ENCODE results near the gene SLC2A6. TPM values are rescaled to one million over a fixed set of nuclear protein-coding genes. Genes with fewer than 3 reads are reported as not detected.
A peak's percentile ranks its signal among the peaks of the same experiment; 100 is the strongest.

The SLC2A6 gene
- polyA plus RNA-seq, 1 of the 3 experiments (the other 2 are of a cell fraction), result 5.2 TPM

- Histone ChIP-seq H3K9ac (no peak overlapping the region), H3K36me3 (replicated peaks in 1 of 2; ENCODE audit: control insufficient read depth in 1 of 2, insufficient read depth in 2 of 2, low read length in 1 of 2) (no peaks in the 10 kb centered on the region), H3K27ac (ENCODE audit: low read depth in 2 of 2, low read length in 1 of 2) (no peak overlapping the region), H3K27me3 (ENCODE audit: insufficient read depth) (no peaks in the 10 kb centered on the region), H3K4me1 (ENCODE audit: control insufficient read depth in 1 of 2, insufficient read depth in 2 of 2, low read depth in 1 of 2, low read length in 1 of 2) (no peaks in the 10 kb centered on the region), H2AFZ (ENCODE audit: low read depth) (no peak overlapping the region), H3K79me2 (ENCODE audit: insufficient read depth) (no peaks in the 10 kb centered on the region), H4K20me1 (ENCODE audit: insufficient read depth) (no peaks in the 10 kb centered on the region), H3K4me3 (ENCODE audit: low read depth in 2 of 2, low read length in 1 of 2) (no peak overlapping the region), H3K9me3 (no peaks in the 10 kb centered on the region), H3K9me2 (no peaks in the 10 kb centered on the region), H3F3A (replicated peaks; ENCODE audit: insufficient read depth) (no peaks in the 10 kb centered on the region), H3K4me2 (no peak overlapping the region)
- POLR2A ChIA-PET, result no interaction called here
- CTCF ChIA-PET, result interaction anchor here (0.6 to 1.4 kb wide), 3 partner anchors 10 to 257 kb away, joined by 3 to 4 read pairs (median 3); no protein-coding TSS in a partner anchor
- TF ChIP-seq IRF3 (IDR thresholded peaks at IDR 0.05; ENCODE audit: low read depth, low read length), result no peak
- no peak for TF ChIP-seq YY1 (IDR thresholded peaks at IDR 0.05; ENCODE audit: low read depth)
- WGBS (ENCODE audit: low lambda C conversion rate), result 89% methylated on average over 3 of the region's 20 CpGs
- no peak for DNase-seq
Measured at GRCh38 chr9:133437753-133438531, 41.0 kb downstream of the SLC2A6 start.

GRCh38 chr9:133436681-133437080 is 42.2 kb downstream of the SLC2A6 start:
- Histone ChIP-seq H3K4me1 (ENCODE audit: control insufficient read depth in 1 of 2, insufficient read depth in 2 of 2, low read depth in 1 of 2, low read length in 1 of 2) (no peaks in the 10 kb centered on the region), H3K79me2 (ENCODE audit: insufficient read depth) (no peaks in the 10 kb centered on the region), H3K4me2 (no peak overlapping the region), H3K9me2 (no peaks in the 10 kb centered on the region), H3K36me3 (replicated peaks in 1 of 2; ENCODE audit: control insufficient read depth in 1 of 2, insufficient read depth in 2 of 2, low read length in 1 of 2) (no peaks in the 10 kb centered on the region), H3K9ac (no peak overlapping the region), H3K9me3 (no peaks in the 10 kb centered on the region), H4K20me1 (ENCODE audit: insufficient read depth) (no peaks in the 10 kb centered on the region), H3F3A (replicated peaks; ENCODE audit: insufficient read depth) (no peaks in the 10 kb centered on the region), H2AFZ (ENCODE audit: low read depth) (no peak overlapping the region), H3K27ac (ENCODE audit: low read depth in 2 of 2, low read length in 1 of 2) (no peak overlapping the region), H3K27me3 (ENCODE audit: insufficient read depth) (no peaks in the 10 kb centered on the region), H3K4me3 (ENCODE audit: low read depth in 2 of 2, low read length in 1 of 2) (no peak overlapping the region)
- WGBS (ENCODE audit: low lambda C conversion rate), result 83% methylated on average over 12 of the region's 16 CpGs
- peak; percentile 19 for DNase-seq
- no peak for TF ChIP-seq USF2 (IDR thresholded peaks at IDR 0.05; ENCODE audit: borderline replicate concordance, low read depth, low read length)
- TF ChIP-seq JUND (IDR thresholded peaks at IDR 0.05), result no peak
- TF ChIP-seq EP300 (IDR thresholded peaks at IDR 0.05; ENCODE audit: borderline replicate concordance in 1 of 2, low read depth in 1 of 2, low read length in 1 of 2), result no peak
- no peak for TF ChIP-seq SMC3 (IDR thresholded peaks at IDR 0.05; ENCODE audit: low read depth, low read length)
- no peak for TF ChIP-seq ELF1 (IDR thresholded peaks at IDR 0.05)
- TF ChIP-seq TAF1 (IDR thresholded peaks at IDR 0.05; ENCODE audit: borderline replicate concordance, low read depth, low read length), result no peak
- no peak for TF ChIP-seq IRF3 (IDR thresholded peaks at IDR 0.05; ENCODE audit: low read depth, low read length)
- TF ChIP-seq YY1 (IDR thresholded peaks at IDR 0.05; ENCODE audit: low read depth), result no peak
- no peak for TF ChIP-seq TCF12 (IDR thresholded peaks at IDR 0.05)
- no peak for TF ChIP-seq SIN3A (IDR thresholded peaks at IDR 0.05; ENCODE audit: borderline replicate concordance, low read depth, low read length)
- TF ChIP-seq TEAD4 (IDR thresholded peaks at IDR 0.05; ENCODE audit: borderline replicate concordance, insufficient read depth), result no peak
- ChIA-PET POLR2A (no interaction called here), CTCF (no interaction called here)

Data from SK-N-SH (cell line).